ENCODE results near the gene RHBDF1.
A peak's percentile ranks its signal among the peaks of the same experiment; 100 is the strongest.

Gene RHBDF1

GRCh38 chr16:92431-93339 is 20.3 kb upstream of the RHBDF1 start:
- no peak for DNase-seq

- no peak for DNase-seq
These were observed 19.1 kb upstream of the RHBDF1 start for GRCh38 chr16:91484-91883.

- no peak for DNase-seq
These were observed 17.2 kb upstream of the RHBDF1 start for GRCh38 chr16:89391-90302.

- no peak for DNase-seq
These were observed 16.2 kb upstream of the RHBDF1 start for GRCh38 chr16:88613-89012.

GRCh38 chr16:86483-86952 is 14.1 kb upstream of the RHBDF1 start:
- DNase-seq: no peak

GRCh38 chr16:85865-86264 is 13.4 kb upstream of the RHBDF1 start:
- no peak for DNase-seq

GRCh38 chr16:85407-85782 is 13.0 kb upstream of the RHBDF1 start:
- no peak for DNase-seq

GRCh38 chr16:84718-85406 is 12.4 kb upstream of the RHBDF1 start:
- DNase-seq: peak; percentile 83

GRCh38 chr16:83781-84615 is 11.6 kb upstream of the RHBDF1 start:
- DNase-seq: peak; percentile 26

- DNase-seq: no peak
These were observed 10.7 kb upstream of the RHBDF1 start for GRCh38 chr16:83060-83603.

- DNase-seq: no peak
These were observed 7.0 kb upstream of the RHBDF1 start for GRCh38 chr16:79151-80054.

- peak; percentile 26 for DNase-seq
These were observed 6.2 kb upstream of the RHBDF1 start for GRCh38 chr16:78444-79150.

GRCh38 chr16:77807-78443 is 5.5 kb upstream of the RHBDF1 start, which contains the start of gene MPG:
TSS of gene MPG (plus strand) at chr16:78225. CDS start at chr16:78310, 85 bp downstream.
- DNase-seq: peak; percentile 89

- peak; percentile 37 for DNase-seq
These were observed 4.9 kb upstream of the RHBDF1 start for GRCh38 chr16:77273-77806.

GRCh38 chr16:76535-77272 is 4.3 kb upstream of the RHBDF1 start:
- peak; percentile 36 for DNase-seq

- DNase-seq: peak; percentile 30
These were observed 3.4 kb upstream of the RHBDF1 start for GRCh38 chr16:75580-76501.

- DNase-seq: no peak
These were observed 2.4 kb upstream of the RHBDF1 start for GRCh38 chr16:74747-75334.
